Activated CD4-positive, alpha-beta T cell treated with anti-CD3 and anti-CD28 coated beads, Interleukin-2, amount 10 ng/mL, durations not matched to agents 24 days and 14 days (primary cell): ENCODE data around the gene RSPH10B2. TPM values are rescaled to one million over a fixed set of nuclear protein-coding genes. Genes with fewer than 3 reads are reported as not detected.
A peak's percentile ranks its signal among the peaks of the same experiment; 100 is the strongest.
"Not testable (repeated sequence)": the region's sequence is repeated elsewhere in the genome, so short reads cannot be mapped to it uniquely, and the experiment has no call there.

Experiments
- DNase-seq: peaks from one replicate; pipeline ENCODE4 v3.0.0; 2022
- H3K27ac Mint-ChIP-seq: one replicate; pipeline ENCODE4 v1.8.0; 2022; ENCODE audit warnings: mild to moderate bottlenecking, mixed read lengths
- H3K27me3 Mint-ChIP-seq: one replicate; pipeline ENCODE4 v1.8.0; 2022; ENCODE audit warnings: mixed read lengths
- H3K36me3 Mint-ChIP-seq: one replicate; pipeline ENCODE4 v1.8.0; 2022; ENCODE audit warnings: low read depth, mild to moderate bottlenecking, mixed read lengths
- H3K4me1 Mint-ChIP-seq: one replicate; pipeline ENCODE4 v1.8.0; 2021; ENCODE audit warnings: mixed read lengths
- H3K4me3 Mint-ChIP-seq: one replicate; pipeline ENCODE4 v1.8.0; 2022; ENCODE audit warnings: mild to moderate bottlenecking, moderate library complexity, mixed read lengths
- H3K9me3 Mint-ChIP-seq: one replicate; pipeline ENCODE4 v1.8.0; 2021; ENCODE audit warnings: mixed read lengths
- intact Hi-C: fragments of 100-400 bp; cut with micrococcal nuclease; formaldehyde crosslinking; loops from one replicate; pipeline ENCODE4 v1.15.1; 2023
- total RNA-seq: library from RNA; stranded (reverse); gene quantifications from 2 replicates; pipeline ENCODE4 v1.2.3, GENCODE V29; 2022

Gene RSPH10B2
- total RNA-seq, 1 donor from 2014 or later, result 0.58 TPM

- H3K4me3 Mint-ChIP-seq, H3K4me1 Mint-ChIP-seq, H3K9me3 Mint-ChIP-seq, DNase-seq, H3K36me3 Mint-ChIP-seq, H3K27ac Mint-ChIP-seq, H3K27me3 Mint-ChIP-seq, intact Hi-C loops: not testable (repeated sequence)
Measured at GRCh38 chr7:6800331-6800730, 46.4 kb downstream of the RSPH10B2 start.

GRCh38 chr7:6807393-6807918, 53.6 kb downstream of the RSPH10B2 start:
- H3K4me1 Mint-ChIP-seq, H3K27ac Mint-ChIP-seq, H3K9me3 Mint-ChIP-seq, DNase-seq, H3K4me3 Mint-ChIP-seq, H3K27me3 Mint-ChIP-seq, intact Hi-C loops, H3K36me3 Mint-ChIP-seq: not testable (repeated sequence)

- H3K4me3 Mint-ChIP-seq, H3K9me3 Mint-ChIP-seq, H3K36me3 Mint-ChIP-seq, DNase-seq, H3K4me1 Mint-ChIP-seq, intact Hi-C loops, H3K27ac Mint-ChIP-seq, H3K27me3 Mint-ChIP-seq: not testable (repeated sequence)
Measured at GRCh38 chr7:6807959-6808358, 54.1 kb downstream of the RSPH10B2 start.

DNA sequence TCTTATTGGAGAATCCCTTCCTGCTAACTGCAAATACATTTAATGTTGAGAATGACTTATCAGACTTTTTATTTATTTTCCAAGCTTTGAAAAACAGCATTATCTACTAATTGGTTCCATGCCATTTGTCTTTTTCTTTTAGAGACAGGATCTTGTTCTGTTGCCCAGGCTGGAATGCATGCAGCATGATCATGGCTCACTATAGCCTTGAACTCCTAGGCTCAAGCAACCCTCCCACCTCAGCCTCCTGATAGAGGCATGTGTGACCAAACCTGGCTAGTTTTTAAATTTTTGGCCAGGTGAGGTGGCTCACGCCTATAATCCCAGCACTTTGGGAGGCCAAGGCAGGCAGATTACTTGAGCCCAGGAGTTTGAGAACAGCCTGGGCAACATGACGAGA, 59.1 kb downstream of the RSPH10B2 start:
- H3K9me3 Mint-ChIP-seq, intact Hi-C loops, DNase-seq, H3K4me1 Mint-ChIP-seq, H3K27ac Mint-ChIP-seq, H3K4me3 Mint-ChIP-seq, H3K27me3 Mint-ChIP-seq: not testable (repeated sequence)
- peaks cover 21% of the 10 kb centered on the region for H3K36me3 Mint-ChIP-seq

DNA sequence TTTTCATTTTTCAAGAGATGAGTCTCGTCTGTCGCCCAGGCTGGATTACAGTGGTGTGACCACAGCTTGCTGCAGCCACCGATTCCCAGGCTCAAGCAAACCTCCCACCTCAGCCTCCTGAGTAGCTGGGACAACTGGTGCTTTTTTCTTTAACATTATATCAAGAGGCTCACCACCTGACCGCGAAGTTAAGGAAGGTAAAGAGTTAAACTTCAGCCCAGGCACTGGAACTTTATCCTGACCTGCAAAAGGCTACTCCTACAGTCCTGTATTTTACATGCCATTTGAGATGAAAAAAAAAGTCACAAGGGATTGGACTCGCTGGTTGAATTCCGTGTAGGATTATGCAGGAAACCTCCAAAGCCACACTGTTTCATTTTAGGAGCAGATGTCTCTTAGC, 61.6 kb downstream of the RSPH10B2 start:
- H3K27me3 Mint-ChIP-seq, H3K4me1 Mint-ChIP-seq, DNase-seq, H3K4me3 Mint-ChIP-seq, intact Hi-C loops, H3K27ac Mint-ChIP-seq, H3K9me3 Mint-ChIP-seq: not testable (repeated sequence)
- peaks cover 23% of the 10 kb centered on the region for H3K36me3 Mint-ChIP-seq

DNA sequence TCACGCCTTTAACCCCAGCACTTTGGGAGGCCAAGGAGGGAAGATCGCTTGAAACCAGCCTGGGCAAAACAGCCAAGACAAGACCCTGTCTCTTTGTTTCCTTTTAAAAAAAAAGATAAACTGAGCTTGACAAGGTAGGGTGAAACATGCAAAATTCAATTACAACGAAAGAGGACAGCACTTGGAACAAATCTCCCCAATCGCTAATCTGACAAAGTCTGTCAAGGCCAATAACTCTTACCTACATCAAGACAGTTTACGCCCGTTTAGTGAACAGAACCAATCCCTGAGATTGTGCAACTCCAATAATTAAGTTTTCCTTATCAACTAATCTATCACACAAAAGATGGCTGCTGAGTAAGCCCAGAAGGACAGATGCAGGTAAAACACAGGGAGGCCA, 67.7 kb downstream of the RSPH10B2 start:
- H3K4me1 Mint-ChIP-seq, H3K27me3 Mint-ChIP-seq, DNase-seq, H3K9me3 Mint-ChIP-seq, H3K27ac Mint-ChIP-seq, H3K4me3 Mint-ChIP-seq, intact Hi-C loops: not testable (repeated sequence)
- peaks cover 25% of the 10 kb centered on the region for H3K36me3 Mint-ChIP-seq

DNA sequence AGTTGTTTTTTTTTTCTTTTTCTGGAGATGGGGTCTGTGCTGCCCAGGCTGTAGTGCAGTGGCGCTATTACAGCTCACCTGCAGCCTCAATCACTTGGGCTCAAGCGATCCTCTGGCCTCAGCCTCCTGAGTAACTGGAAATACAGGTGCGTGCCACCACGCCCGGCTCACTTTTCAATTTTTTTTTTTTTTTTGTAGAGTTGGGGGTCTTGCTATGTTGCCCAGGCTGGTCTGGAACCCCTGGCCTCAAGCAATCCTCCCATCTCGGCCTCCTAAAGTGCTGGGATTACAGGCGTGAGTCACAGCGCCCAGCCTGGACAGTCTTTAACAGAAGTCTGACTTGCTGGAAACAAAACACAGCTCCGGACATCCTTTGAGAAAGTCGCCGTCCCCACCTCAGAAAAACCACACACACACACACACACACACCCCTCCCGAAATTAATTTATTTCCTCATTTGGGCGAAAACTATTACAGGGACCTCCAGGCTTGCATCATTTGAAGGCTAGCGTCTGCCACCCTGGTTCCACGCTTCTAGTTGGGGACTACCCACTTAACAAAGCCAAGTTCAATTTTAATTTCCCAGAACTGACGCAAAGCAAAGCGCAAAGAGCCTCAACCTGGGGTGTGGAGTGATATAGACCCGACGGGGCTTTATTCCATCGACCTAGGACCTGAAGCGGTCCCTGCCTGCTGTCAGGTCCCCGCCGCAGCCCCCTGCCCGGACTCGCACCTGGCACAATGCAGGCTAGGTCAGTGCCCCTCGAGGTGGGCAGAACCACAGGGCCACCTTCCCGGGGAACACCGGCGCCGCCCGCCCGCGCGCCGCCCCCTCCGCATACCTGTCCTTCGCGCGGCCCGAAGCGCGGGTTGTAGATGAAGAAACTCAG, 71.6 kb downstream of the RSPH10B2 start:
- intact Hi-C loops, result not testable (repeated sequence)
- peak overlapping the region; percentile 80 for H3K27ac Mint-ChIP-seq

DNA sequence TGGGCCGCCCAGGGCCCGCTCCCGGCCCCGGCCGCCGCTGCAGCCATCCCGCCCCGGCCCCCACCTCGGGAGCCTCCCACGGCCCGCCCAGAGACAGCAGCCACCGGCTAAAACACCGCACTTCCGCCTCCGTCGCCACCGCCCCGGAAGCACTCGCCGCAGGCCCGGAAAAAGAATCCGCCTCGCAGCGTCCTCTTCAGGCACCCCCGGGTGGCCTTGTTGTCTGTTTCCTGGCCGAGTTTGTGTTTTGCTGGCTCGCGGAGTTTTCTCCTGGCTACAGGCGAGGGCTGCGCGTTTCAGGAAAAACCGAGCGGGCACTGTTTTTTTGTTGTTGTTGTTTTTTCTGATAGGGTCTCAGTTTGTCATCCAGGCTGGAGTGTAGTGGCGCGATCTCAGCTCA, 72.2 kb downstream of the RSPH10B2 start, which contains the start of gene CCZ1B:
Gene CCZ1B, minus strand, starts transcription at position 125 of the 400 bp plus-strand sequence. Its CDS starts 78 bp downstream, at position 47.
- H3K4me3 Mint-ChIP-seq, result peak within 1 kb of the TSS; percentile 96
- intact Hi-C loops, H3K27me3 Mint-ChIP-seq, H3K9me3 Mint-ChIP-seq, H3K4me1 Mint-ChIP-seq: not testable (repeated sequence)
- peaks cover 14% of the 10 kb centered on the region for H3K36me3 Mint-ChIP-seq
- peak; percentile 98 for DNase-seq
- H3K27ac Mint-ChIP-seq, result peak within 1 kb of the TSS; percentile 94

More for the DNA sequence above, 71.6 kb downstream of the RSPH10B2 start:
- Mint-ChIP-seq H3K4me3 (peak overlapping the region; percentile 90), H3K36me3 (peaks cover 18% of the 10 kb centered on the region)
- not testable (repeated sequence) for H3K4me1 Mint-ChIP-seq, DNase-seq, H3K27me3 Mint-ChIP-seq, H3K9me3 Mint-ChIP-seq

DNA sequence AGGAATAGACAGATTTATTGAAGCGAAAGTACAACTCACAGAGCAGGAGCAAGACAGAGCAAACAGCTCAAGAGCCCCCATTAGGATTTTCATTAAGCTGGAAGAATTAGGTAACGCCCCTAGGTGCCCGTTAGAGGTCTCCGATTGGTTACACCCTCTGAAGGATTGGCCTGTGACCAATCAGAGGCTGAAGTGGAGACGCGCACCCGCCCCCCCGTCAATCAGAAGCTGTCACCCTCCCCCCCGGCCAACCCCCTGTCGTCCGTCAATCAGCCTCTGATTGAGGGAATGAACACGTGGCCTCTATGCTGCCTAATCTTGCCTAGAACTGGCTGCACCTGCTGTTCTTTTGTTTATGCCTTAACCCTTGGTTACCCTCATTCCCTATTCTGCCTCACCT, 73.3 kb downstream of the RSPH10B2 start:
- H3K4me1 Mint-ChIP-seq, intact Hi-C loops, DNase-seq, H3K9me3 Mint-ChIP-seq, H3K27ac Mint-ChIP-seq, H3K36me3 Mint-ChIP-seq: not testable (repeated sequence)
- Mint-ChIP-seq H3K4me3 (peak overlapping the region; percentile 44), H3K27me3 (peaks cover 13% of the 10 kb centered on the region)

GRCh38 chr7:6829616-6830015, 75.7 kb downstream of the RSPH10B2 start:
- not testable (repeated sequence) for H3K4me3 Mint-ChIP-seq

GRCh38 chr7:6830026-6830425, 76.1 kb downstream of the RSPH10B2 start:
- H3K27ac Mint-ChIP-seq, intact Hi-C loops, DNase-seq, H3K4me3 Mint-ChIP-seq, H3K9me3 Mint-ChIP-seq, H3K36me3 Mint-ChIP-seq, H3K4me1 Mint-ChIP-seq: not testable (repeated sequence)
- peaks cover 14% of the 10 kb centered on the region for H3K27me3 Mint-ChIP-seq

More at GRCh38 chr7:6829616-6830015, 75.7 kb downstream of the RSPH10B2 start:
- intact Hi-C loops, DNase-seq, H3K9me3 Mint-ChIP-seq, H3K4me1 Mint-ChIP-seq, H3K27ac Mint-ChIP-seq, H3K36me3 Mint-ChIP-seq: not testable (repeated sequence)
- peaks cover 14% of the 10 kb centered on the region for H3K27me3 Mint-ChIP-seq

GRCh38 chr7:6831018-6831725, 77.3 kb downstream of the RSPH10B2 start:
- Mint-ChIP-seq H3K9me3 (no peaks in the 10 kb centered on the region), H3K27ac (no peak overlapping the region), H3K4me1 (peaks cover 1% of the 10 kb centered on the region), H3K4me3 (no peak overlapping the region), H3K36me3 (peaks cover 1% of the 10 kb centered on the region), H3K27me3 (peaks cover 21% of the 10 kb centered on the region)
- no peak for DNase-seq
- intact Hi-C loops, result no loop called here

DNA sequence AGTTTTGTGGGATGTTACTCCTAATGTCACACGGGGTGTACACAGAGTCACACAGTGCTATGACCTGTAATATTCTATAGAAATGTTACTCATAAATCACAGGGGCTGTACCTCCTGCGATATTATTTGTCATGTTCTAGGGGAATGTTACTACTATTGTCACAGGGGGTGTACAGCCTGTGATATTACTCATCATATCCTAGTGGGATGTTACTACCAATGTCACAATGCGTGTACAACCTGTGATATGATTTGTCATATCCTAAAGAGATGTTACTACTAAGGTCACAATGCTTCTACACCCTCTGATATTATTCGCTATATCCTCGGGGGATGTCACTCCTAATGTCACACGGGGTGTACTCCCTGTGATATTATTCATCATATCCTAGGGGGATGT, 79.7 kb downstream of the RSPH10B2 start:
- Mint-ChIP-seq H3K4me1 (no peaks in the 10 kb centered on the region), H3K27me3 (peaks cover 22% of the 10 kb centered on the region), H3K27ac (no peak overlapping the region), H3K36me3 (no peaks in the 10 kb centered on the region), H3K4me3 (no peak overlapping the region), H3K9me3 (no peaks in the 10 kb centered on the region)
- intact Hi-C loops, result no loop called here
- no peak for DNase-seq

GRCh38 chr7:6835521-6835920, 81.6 kb downstream of the RSPH10B2 start:
- H3K27ac Mint-ChIP-seq, intact Hi-C loops, H3K4me3 Mint-ChIP-seq, DNase-seq, H3K4me1 Mint-ChIP-seq, H3K36me3 Mint-ChIP-seq, H3K9me3 Mint-ChIP-seq: not testable (repeated sequence)
- peaks cover 18% of the 10 kb centered on the region for H3K27me3 Mint-ChIP-seq
